ENCODE data around the gene PARP16.

DNA sequence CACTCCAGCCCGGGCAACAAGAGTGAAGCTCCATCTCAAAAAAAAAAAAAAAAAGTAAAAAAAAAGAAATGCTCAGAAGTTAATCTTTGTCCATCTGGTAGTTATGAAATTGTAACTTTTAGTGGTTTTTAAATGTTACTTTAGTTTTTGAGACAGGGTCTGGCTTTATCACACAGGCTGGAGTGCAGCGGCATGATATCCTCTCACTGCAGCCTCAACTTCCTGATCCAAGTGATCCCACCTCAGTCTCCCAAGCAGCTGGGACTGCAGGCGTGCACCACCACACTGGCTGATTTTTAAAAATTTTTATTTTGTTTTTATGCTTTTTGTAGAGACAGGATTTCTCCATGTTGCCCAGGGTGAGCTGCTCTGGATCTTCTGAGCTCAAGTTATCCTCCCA lies 19.1 kb upstream of the PARP16 start:
- TF ChIP-seq, protein P1, sequence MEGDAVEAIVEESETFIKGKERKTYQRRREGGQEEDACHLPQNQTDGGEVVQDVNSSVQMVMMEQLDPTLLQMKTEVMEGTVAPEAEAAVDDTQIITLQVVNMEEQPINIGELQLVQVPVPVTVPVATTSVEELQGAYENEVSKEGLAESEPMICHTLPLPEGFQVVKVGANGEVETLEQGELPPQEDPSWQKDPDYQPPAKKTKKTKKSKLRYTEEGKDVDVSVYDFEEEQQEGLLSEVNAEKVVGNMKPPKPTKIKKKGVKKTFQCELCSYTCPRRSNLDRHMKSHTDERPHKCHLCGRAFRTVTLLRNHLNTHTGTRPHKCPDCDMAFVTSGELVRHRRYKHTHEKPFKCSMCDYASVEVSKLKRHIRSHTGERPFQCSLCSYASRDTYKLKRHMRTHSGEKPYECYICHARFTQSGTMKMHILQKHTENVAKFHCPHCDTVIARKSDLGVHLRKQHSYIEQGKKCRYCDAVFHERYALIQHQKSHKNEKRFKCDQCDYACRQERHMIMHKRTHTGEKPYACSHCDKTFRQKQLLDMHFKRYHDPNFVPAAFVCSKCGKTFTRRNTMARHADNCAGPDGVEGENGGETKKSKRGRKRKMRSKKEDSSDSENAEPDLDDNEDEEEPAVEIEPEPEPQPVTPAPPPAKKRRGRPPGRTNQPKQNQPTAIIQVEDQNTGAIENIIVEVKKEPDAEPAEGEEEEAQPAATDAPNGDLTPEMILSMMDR (IDR thresholded peaks at IDR 0.05): no peak
- TF ChIP-seq GABPB1 (CRISPR knock-in tag; IDR thresholded peaks at IDR 0.05) (no peak), ATF1 (CRISPR knock-in tag; IDR thresholded peaks at IDR 0.05) (no peak), TEAD4 (CRISPR knock-in tag; IDR thresholded peaks at IDR 0.05) (no peak), STAT6 (CRISPR knock-in tag; conservative IDR thresholded peaks at IDR 0.05; ENCODE audit: low read depth) (no peak), ETV6 (CRISPR knock-in tag; IDR thresholded peaks at IDR 0.05) (no peak), RELA (CRISPR knock-in tag; IDR thresholded peaks at IDR 0.05; ENCODE audit: borderline replicate concordance) (no peak), SP1 (CRISPR knock-in tag; conservative IDR thresholded peaks at IDR 0.05) (no peak), MLX (CRISPR knock-in tag; IDR thresholded peaks at IDR 0.05) (no peak), JUN (CRISPR knock-in tag; IDR thresholded peaks at IDR 0.05) (no peak)
- TF ChIP-seq, protein P2, sequence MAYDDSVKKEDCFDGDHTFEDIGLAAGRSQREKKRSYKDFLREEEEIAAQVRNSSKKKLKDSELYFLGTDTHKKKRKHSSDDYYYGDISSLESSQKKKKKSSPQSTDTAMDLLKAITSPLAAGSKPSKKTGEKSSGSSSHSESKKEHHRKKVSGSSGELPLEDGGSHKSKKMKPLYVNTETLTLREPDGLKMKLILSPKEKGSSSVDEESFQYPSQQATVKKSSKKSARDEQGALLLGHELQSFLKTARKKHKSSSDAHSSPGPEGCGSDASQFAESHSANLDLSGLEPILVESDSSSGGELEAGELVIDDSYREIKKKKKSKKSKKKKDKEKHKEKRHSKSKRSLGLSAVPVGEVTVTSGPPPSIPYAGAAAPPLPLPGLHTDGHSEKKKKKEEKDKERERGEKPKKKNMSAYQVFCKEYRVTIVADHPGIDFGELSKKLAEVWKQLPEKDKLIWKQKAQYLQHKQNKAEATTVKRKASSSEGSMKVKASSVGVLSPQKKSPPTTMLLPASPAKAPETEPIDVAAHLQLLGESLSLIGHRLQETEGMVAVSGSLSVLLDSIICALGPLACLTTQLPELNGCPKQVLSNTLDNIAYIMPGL (CRISPR knock-in tag; IDR thresholded peaks at IDR 0.05): no peak
- TF ChIP-seq, protein P3, sequence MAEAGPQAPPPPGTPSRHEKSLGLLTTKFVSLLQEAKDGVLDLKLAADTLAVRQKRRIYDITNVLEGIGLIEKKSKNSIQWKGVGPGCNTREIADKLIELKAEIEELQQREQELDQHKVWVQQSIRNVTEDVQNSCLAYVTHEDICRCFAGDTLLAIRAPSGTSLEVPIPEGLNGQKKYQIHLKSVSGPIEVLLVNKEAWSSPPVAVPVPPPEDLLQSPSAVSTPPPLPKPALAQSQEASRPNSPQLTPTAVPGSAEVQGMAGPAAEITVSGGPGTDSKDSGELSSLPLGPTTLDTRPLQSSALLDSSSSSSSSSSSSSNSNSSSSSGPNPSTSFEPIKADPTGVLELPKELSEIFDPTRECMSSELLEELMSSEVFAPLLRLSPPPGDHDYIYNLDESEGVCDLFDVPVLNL (CRISPR knock-in tag; IDR thresholded peaks at IDR 0.05; ENCODE audit: borderline replicate concordance, low read depth): no peak
